A549 (cell line): ENCODE results near the gene SLC6A4. TPM values are rescaled to one million over a fixed set of nuclear protein-coding genes. Genes with fewer than 3 reads are reported as not detected.

Experiments used
- ATAC-seq, 2 experiments: fragments of 200-7000 bp in 1 of 2; fragments of >200 bp in 1 of 2; cut with Nextera tagmentation in 1 of 2; cut with Tn5 transposase in 1 of 2; 3 replicates each; pipeline versions ENCODE4 v1.8.0 to v1.9.1; 2018 to 2020; ENCODE audit warnings: mild to moderate bottlenecking in 1 of 2, moderate library complexity in 1 of 2
- CTCF ChIA-PET: fragments of 300-600 bp; sonication (Branson Sonifier 250); formaldehyde crosslinking; extraction: SDS; loops from one replicate; lab custom pipeline; 2021; ENCODE audit warnings: antibody characterized with exemption, inconsistent platforms; lab: Yijun Ruan, JAX
- POLR2A ChIA-PET: fragments of 350-600 bp; formaldehyde crosslinking; extraction: SDS; loops from one replicate; lab custom pipeline; 2021; ENCODE audit warnings: antibody characterized with exemption, inconsistent platforms; lab: Yijun Ruan, JAX
- DNase-seq, 2 experiments: peaks; one replicate each; pipeline versions ENCODE4 v3.0.0 to v3.0.0-alpha.2; 2011 to 2016; ENCODE audit warnings: low read depth in 1 of 2, low spot score in 1 of 2
- FAIRE-seq: peaks from 2 replicates; lab custom pipeline; 2011; peaks lifted over from hg19 to GRCh38; lab: Jason Lieb, UNC
- H3K27ac ChIP-seq, 2 experiments: fragments of >200 bp; sonication (Bioruptor Twin); formaldehyde crosslinking; 3 replicates each; pipeline ENCODE4 v1.5.1; 2016 to 2017
- H3K4me1 ChIP-seq: fragments of >200 bp; sonication (Bioruptor Twin); formaldehyde crosslinking; 3 replicates; pipeline ENCODE4 v1.6.1; 2016
- H3K4me2 ChIP-seq: fragments of >200 bp; sonication (Bioruptor Twin); formaldehyde crosslinking; 3 replicates; pipeline ENCODE4 v1.6.1; 2016
- H3K4me3 ChIP-seq: fragments of >200 bp; sonication (Bioruptor Twin); formaldehyde crosslinking; 3 replicates; pipeline ENCODE4 v1.5.1; 2016
- H3K9me3 ChIP-seq: fragments of >200 bp; sonication (Bioruptor Twin); formaldehyde crosslinking; 3 replicates; pipeline ENCODE4 v1.6.1; 2016
- CBX8 ChIP-seq: fragments of 200-600 bp; sonication (generic); IDR thresholded peaks from 2 replicates; pipeline ENCODE4 v1.6.1; 2016
- CEBPB ChIP-seq, 2 experiments: fragments of >200 bp in 1 of 2; sonication (Bioruptor Twin) in 1 of 2; formaldehyde crosslinking in 1 of 2; IDR thresholded peaks; 2 replicates each; pipeline ENCODE4 v1.6.1; 2012 to 2016
- CHD2 ChIP-seq: fragments of 150-350 bp; IDR thresholded peaks from 2 replicates; pipeline ENCODE4 v1.6.1; 2014; ENCODE audit warnings: low read length; ENCODE audit not compliant: partially characterized antibody
- CHD4 ChIP-seq: fragments of 200-600 bp; sonication (generic); IDR thresholded peaks from 2 replicates; pipeline ENCODE4 v1.6.1; 2016; ENCODE audit warnings: antibody characterized with exemption, mild to moderate bottlenecking, borderline replicate concordance
- E2F6 ChIP-seq: IDR thresholded peaks from 2 replicates; pipeline ENCODE4 v1.6.1; 2012; ENCODE audit warnings: low read depth, borderline replicate concordance
- HMGXB4 ChIP-seq: fragments of 250-450 bp; sonication (Bioruptor Pico); IDR thresholded peaks from 2 replicates; pipeline ENCODE4 v1.5.0; 2021; ENCODE audit warnings: mild to moderate bottlenecking, moderate library complexity, borderline replicate concordance
- HOXA7 ChIP-seq: fragments of 250-450 bp; sonication (Bioruptor Pico); IDR thresholded peaks from 2 replicates; pipeline ENCODE4 v1.5.0; 2020; ENCODE audit warnings: mild to moderate bottlenecking, moderate library complexity
- HOXB5 ChIP-seq: fragments of 250-450 bp; sonication (Bioruptor Pico); IDR thresholded peaks from 2 replicates; pipeline ENCODE4 v1.5.0; 2020; ENCODE audit warnings: mild to moderate bottlenecking, moderate library complexity
- MAX ChIP-seq: IDR thresholded peaks from 2 replicates; pipeline ENCODE4 v1.6.1; 2012
- MYC ChIP-seq: IDR thresholded peaks from 2 replicates; pipeline ENCODE4 v1.6.1; 2012; ENCODE audit warnings: mild to moderate bottlenecking, inconsistent platforms, low read length, improper control_type of control experiment, borderline replicate concordance
- PHF8 ChIP-seq: fragments of 200-600 bp; sonication (generic); IDR thresholded peaks from 2 replicates; pipeline ENCODE4 v1.6.1; 2016; ENCODE audit warnings: low read depth, mild to moderate bottlenecking, antibody characterized with exemption, moderate library complexity, borderline replicate concordance
- POLR2A ChIP-seq: IDR thresholded peaks from 2 replicates; pipeline ENCODE4 v1.6.1; 2012; ENCODE audit warnings: mild to moderate bottlenecking, low read length
- REST ChIP-seq: fragments of 200-600 bp; sonication (generic); IDR thresholded peaks from 2 replicates; pipeline ENCODE4 v1.6.1; 2016; ENCODE audit warnings: antibody characterized with exemption, mild to moderate bottlenecking, moderate library complexity
- SREBF2 ChIP-seq: fragments of 450-650 bp; IDR thresholded peaks from 2 replicates; pipeline ENCODE4 v1.6.1; 2014; ENCODE audit warnings: mild to moderate bottlenecking, moderate library complexity
- TFCP2L1 ChIP-seq: fragments of 250-450 bp; sonication (Bioruptor Pico); IDR thresholded peaks from 2 replicates; pipeline ENCODE4 v1.5.0; 2021; ENCODE audit warnings: mild to moderate bottlenecking
- ZNF302 ChIP-seq: fragments of 250-450 bp; sonication (Bioruptor Pico); IDR thresholded peaks from 2 replicates; pipeline ENCODE4 v1.9.0; 2021; ENCODE audit warnings: inconsistent platforms, mild to moderate bottlenecking, moderate library complexity
- WGBS: methylation state at CpG from one replicate; pipeline ENCODE4 v1.1.6; 2017; ENCODE audit errors: missing lambda C conversion rate; 5-methylcytosine and 5-hydroxymethylcytosine counted together
- polyA plus RNA-seq, 4 experiments: library from polyadenylated mRNA; depleted of rRNA in 3 of 4; stranded (reverse); fragments of >200 nt; fragmentation: RNase III in 1 of 4; extraction: RNeasy Plus Mini Kit Qiagen cat#74134 plus additional on column Dnase treatment in 1 of 4; gene quantifications; 2 replicates in 3 of 4; 3 replicates in 1 of 4; pipeline ENCODE4 v1.2.3, GENCODE V29; 2011 to 2017

The SLC6A4 gene
- polyA plus RNA-seq, 2 of the 4 experiments (the other 2 are of a cell fraction) = 0.12 TPM; not detected in 1

GRCh38 chr17:30160419-30161172, 74.9 kb downstream of the SLC6A4 start:
- no peak overlapping the region for H3K4me3 ChIP-seq
- no peak overlapping the region for H3K4me2 ChIP-seq
- no peak for FAIRE-seq
- TF ChIP-seq HOXA7 (CRISPR knock-in tag) (no peak), CEBPB (IDR thresholded peaks at IDR 0.05) (peak; percentile 38 to 56; a peak in 3 of 4 replicates)
- ATAC-seq = no peak
- ChIA-PET CTCF (interaction anchor here (2.8 kb wide), 1 partner anchor 13 kb away, joined by 8 read pairs; no protein-coding TSS in a partner anchor), POLR2A (no interaction called here)
- H3K9me3 ChIP-seq = no peaks in the 10 kb centered on the region
- DNase-seq = no peak
- 93% methylated on average over 3 of the region's 3 CpGs for WGBS
- peaks cover 6% of the 10 kb centered on the region; the same call in 1 of the 3 replicates for H3K4me1 ChIP-seq
- H3K27ac ChIP-seq = no peak overlapping the region

GRCh38 chr17:30158896-30159625, 76.4 kb downstream of the SLC6A4 start:
- TF ChIP-seq E2F6 (no peak), HMGXB4 (CRISPR knock-in tag) (no peak), CHD2 (no peak), MYC (no peak), CBX8 (no peak), TFCP2L1 (CRISPR knock-in tag) (no peak), PHF8 (no peak), REST (no peak), CEBPB (IDR thresholded peaks at IDR 0.05) (no peak), ZNF302 (CRISPR knock-in tag) (no peak), MAX (no peak), POLR2A (no peak), HOXB5 (CRISPR knock-in tag) (no peak), CHD4 (no peak), SREBF2 (no peak)
- no peak overlapping the region for H3K27ac ChIP-seq
- ATAC-seq (no peak), DNase-seq (no peak), FAIRE-seq (no peak)
- peaks cover 5% of the 10 kb centered on the region; the same call in 1 of the 3 replicates for H3K4me1 ChIP-seq
- POLR2A ChIA-PET = no interaction called here
- no peaks in the 10 kb centered on the region for H3K9me3 ChIP-seq
- 89% methylated on average over 3 of the region's 3 CpGs for WGBS
- no peak overlapping the region for H3K4me2 ChIP-seq
- H3K4me3 ChIP-seq = no peak overlapping the region
- CTCF ChIA-PET = interaction anchor here (1.0 kb wide), 1 partner anchor 25 kb away, joined by 3 read pairs; no protein-coding TSS in a partner anchor
